GM12864 (cell line): ENCODE data around the gene CFL1.
"Not testable (repeated sequence)": the region's sequence is repeated elsewhere in the genome, so short reads cannot be mapped to it uniquely, and the experiment has no call there.

Experiments used
- DNase-seq: peaks from one replicate; pipeline ENCODE4 v3.0.0-alpha.2; 2011; ENCODE audit warnings: low read depth
- H3K4me3 ChIP-seq: 2 replicates; pipeline ENCODE4 v1.5.1; 2011; ENCODE audit warnings: mild to moderate bottlenecking, low read depth, low read length, control low read depth
- TF ChIP-seq, protein P1 (sequence below): IDR thresholded peaks from 2 replicates; pipeline ENCODE4 v1.5.1; 2011; ENCODE audit warnings: low read depth, mild to moderate bottlenecking, moderate library complexity, low read length, control low read depth, inconsistent platforms; ENCODE audit errors: missing control alignments

The CFL1 gene

DNA sequence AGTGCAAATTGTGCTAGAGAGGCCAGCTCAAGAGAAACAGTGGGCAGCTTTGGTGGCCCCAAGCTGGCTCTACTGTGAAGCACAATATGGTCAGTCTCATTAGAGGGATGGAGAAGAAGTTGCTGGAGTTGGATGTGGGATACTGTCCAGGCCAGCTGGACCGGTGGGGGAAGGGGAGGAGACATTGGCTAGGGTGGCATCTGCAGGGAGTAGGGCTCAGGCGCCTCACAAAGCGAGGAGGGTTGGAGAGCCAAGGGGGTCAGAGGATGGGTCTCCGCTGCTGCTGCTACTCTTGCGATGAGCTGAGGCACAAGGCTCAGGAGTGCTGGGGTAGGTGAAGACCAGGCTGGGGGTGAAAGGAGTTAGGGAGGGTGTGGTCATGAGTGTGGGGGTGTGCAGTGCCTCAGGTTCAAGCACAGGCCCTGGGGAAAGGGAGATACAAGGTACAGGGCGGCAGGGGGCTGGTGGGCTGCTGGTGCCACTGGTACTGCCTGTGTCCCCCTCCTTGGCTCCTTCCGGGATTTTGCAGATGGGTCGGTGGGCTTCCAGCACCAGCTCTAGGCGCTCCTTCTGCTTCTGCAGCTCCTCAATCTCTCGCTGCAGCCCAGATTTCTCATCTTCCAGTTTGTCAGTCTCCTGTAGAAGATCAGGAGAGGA lies 34.8 kb upstream of the CFL1 start:
- DNase-seq: no peak
- TF ChIP-seq, protein P1, sequence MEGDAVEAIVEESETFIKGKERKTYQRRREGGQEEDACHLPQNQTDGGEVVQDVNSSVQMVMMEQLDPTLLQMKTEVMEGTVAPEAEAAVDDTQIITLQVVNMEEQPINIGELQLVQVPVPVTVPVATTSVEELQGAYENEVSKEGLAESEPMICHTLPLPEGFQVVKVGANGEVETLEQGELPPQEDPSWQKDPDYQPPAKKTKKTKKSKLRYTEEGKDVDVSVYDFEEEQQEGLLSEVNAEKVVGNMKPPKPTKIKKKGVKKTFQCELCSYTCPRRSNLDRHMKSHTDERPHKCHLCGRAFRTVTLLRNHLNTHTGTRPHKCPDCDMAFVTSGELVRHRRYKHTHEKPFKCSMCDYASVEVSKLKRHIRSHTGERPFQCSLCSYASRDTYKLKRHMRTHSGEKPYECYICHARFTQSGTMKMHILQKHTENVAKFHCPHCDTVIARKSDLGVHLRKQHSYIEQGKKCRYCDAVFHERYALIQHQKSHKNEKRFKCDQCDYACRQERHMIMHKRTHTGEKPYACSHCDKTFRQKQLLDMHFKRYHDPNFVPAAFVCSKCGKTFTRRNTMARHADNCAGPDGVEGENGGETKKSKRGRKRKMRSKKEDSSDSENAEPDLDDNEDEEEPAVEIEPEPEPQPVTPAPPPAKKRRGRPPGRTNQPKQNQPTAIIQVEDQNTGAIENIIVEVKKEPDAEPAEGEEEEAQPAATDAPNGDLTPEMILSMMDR: no peak
- H3K4me3 ChIP-seq: peak overlapping the region; percentile 86

DNA sequence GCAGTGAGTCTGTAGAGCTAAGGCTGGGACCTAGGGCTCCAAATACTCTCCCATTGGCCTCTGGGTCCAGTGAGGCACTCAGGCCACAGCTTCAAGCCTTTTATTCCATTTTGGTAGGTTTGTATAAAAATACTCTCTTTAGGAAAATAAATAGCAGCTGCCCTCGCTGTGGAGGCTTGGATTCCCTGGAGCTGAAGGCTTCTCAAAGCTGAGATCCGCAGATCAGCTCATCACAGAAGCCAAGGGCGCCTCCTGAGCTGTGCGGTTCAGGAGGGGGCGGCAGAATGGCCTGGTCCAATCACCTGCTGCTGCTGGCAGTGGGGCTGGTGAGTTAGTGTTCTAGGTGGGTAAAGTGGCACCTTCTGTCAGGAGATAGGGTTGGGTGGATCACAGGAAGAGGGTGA lies 34.2 kb upstream of the CFL1 start:
- peak overlapping the region; percentile 86 for H3K4me3 ChIP-seq
- not testable (repeated sequence) for DNase-seq

DNA sequence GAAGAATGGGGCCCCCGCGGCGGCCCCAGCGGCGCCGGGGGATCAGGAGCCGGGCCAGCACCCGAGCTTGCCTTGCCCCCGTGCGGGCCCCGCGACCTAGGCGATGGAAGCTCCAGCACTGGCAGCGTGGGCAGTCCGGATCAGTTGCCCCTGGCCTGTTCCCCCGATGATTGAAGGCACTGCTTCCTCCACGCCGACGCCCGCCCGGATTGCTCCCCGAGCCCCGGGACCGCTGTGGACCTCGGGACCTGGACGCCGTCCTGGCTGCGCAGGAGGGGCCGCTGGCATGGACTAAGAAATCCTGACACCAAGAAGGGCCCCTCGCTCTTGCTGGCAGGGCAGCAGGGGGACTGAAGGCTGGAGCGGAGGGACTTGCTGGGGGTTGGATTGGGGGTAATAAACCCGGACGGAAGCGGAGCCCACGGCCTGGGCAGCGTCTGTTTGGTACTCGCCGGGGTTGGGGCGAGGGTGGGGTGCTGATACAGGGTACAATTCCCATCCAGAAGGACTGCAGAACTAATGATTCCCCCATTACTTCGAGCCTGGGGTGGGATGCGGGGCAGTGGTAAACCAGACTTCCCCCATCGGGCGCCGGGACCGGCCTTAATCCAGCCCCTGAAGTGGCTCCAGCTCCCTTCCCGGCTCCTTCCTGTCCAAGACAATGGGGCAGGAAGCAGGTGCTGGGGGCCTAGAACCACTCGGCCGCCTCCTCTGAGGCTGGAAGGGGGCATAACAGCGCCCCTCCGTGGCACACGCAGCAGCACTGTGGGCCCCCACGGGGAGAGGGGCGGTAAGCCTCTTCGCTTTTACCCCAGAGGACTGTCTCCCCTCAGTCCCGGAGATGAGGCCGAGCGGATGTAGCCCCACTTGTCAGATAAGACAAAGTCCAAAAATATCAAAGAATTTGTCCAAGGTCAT lies 33.5 kb upstream of the CFL1 start:
- peak overlapping the region; percentile 86 for H3K4me3 ChIP-seq
- DNase-seq: no peak
- TF ChIP-seq, protein P1: peak; percentile 57

DNA sequence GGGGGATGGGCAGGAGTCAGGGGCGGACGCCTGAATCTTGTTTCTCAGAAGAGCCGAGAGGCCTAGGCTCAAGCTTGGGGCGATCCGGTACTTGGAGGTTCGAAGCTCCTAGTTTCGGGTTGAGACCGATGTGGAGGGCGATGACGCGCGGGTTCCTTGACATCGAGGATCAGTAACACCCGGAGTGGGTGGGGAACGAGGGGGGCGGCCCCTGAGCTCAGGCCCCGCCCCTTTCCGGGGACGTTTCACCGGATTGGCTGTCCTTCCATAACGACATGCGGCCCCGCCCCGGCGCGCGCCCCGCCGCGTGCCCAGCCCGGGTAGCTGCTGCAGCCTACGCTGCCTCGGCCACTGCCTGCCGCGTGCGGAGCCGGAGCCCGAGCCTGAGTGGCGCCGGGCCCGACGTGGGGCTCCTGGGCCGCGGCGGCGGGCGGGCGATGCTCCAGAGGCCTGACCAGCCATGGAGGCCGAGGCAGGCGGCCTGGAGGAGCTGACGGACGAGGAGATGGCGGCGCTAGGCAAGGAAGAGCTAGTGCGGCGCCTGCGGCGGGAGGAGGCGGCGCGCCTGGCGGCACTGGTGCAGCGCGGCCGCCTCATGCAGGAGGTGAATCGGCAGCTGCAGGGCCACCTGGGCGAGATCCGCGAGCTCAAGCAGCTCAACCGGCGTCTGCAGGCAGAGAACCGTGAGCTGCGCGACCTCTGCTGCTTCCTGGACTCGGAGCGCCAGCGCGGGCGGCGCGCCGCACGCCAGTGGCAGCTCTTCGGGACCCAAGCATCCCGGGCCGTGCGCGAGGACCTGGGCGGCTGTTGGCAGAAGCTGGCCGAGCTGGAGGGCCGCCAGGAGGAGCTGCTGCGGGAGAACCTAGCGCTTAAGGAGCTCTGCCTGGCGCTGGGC lies 32.6 kb upstream of the CFL1 start, which contains the start of gene CCDC85B:
Gene CCDC85B (plus strand): TSS at position 350 of the 895 bp plus-strand sequence. CDS start 111 bp downstream, at position 461.
- DNase-seq: peak; percentile 90
- TF ChIP-seq, protein P1: no peak
- H3K4me3 ChIP-seq: peak within 1 kb of the TSS; percentile 86

DNA sequence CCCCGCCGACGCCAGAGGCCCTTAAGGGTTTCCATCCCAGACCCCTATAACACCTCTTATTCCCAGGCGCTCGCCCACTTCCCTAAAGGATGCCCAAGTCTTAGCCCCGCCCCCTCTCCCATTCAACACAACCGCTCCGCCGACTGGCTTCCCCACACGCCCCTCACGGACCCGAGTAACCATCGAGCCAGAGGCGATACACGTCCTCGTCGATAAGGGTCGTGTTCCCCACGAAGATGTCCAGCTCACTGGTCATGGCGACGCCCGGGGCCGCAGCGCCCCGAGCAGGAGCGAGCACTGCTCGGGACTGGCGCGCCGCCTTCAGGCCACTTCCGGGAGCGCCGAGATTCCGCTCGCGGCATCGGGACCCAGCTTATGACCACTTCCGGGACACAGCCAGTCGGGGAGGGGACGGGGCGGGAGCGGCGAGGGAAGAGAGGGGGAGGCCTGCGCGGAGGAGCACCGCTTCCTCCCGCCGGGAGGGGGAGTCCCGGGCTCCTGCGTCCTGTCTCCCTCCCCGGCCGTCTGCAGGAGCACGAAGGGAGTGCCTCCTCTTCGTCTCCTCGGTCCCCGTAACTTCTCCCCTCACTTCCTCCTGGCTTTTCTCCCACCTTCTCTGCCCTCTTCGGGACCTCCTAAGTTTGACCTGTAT lies 30.3 kb upstream of the CFL1 start, which contains the start of gene FIBP:
Gene FIBP (minus strand): TSS at position 309 of the 652 bp plus-strand sequence. CDS start 53 bp downstream, at position 256.
- peak within 1 kb of the TSS; percentile 63 for H3K4me3 ChIP-seq
- TF ChIP-seq, protein P1: peak; percentile 84
- peak; percentile 87 for DNase-seq

DNA sequence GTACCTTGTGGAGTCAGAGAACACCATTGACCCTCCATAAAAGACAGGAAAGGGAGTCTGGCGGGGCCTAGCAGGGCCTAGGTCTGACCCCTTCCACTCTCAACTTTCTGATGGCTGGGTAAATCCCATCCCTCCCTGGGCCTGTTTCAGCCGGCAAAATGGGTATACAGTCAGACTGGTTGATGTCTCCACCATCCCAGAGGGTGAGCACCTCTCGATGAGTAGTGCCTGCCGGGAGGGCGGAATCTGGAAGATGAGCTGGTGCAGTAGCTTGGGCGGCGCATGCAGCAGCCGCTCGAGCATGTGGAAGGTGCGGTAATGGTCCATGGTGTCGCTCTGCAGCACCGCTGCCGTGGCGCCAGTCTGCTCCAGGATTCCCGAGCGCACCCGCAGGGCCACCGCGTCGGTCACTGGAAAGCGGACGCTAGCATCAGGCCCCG lies 29.8 kb upstream of the CFL1 start:
- H3K4me3 ChIP-seq: peak overlapping the region; percentile 63
- DNase-seq: no peak

More for the DNA sequence above, 29.8 kb upstream of the CFL1 start:
- TF ChIP-seq, protein P1: no peak
